SK-N-MC (cell line): Measurements from ENCODE around the gene KRT15.

Experiments
- EZH2 ChIP-seq: fragments of 200-600 bp; sonication (generic); IDR thresholded peaks from one replicate; pipeline ENCODE4 v1.6.1; 2017; ENCODE audit warnings: antibody characterized with exemption
- FOXP2 ChIP-seq: optimal IDR thresholded peaks from 2 replicates; pipeline ENCODE3; 2011; ENCODE audit warnings: mild to moderate bottlenecking, moderate library complexity; ENCODE audit not compliant: insufficient read depth; ENCODE audit errors: extremely low read length, control extremely low read depth
- POLR2AphosphoS5 ChIP-seq: IDR thresholded peaks from 2 replicates; pipeline ENCODE4 v1.6.1; 2012; ENCODE audit warnings: mild to moderate bottlenecking, low read depth, low read length, borderline replicate concordance

DNA sequence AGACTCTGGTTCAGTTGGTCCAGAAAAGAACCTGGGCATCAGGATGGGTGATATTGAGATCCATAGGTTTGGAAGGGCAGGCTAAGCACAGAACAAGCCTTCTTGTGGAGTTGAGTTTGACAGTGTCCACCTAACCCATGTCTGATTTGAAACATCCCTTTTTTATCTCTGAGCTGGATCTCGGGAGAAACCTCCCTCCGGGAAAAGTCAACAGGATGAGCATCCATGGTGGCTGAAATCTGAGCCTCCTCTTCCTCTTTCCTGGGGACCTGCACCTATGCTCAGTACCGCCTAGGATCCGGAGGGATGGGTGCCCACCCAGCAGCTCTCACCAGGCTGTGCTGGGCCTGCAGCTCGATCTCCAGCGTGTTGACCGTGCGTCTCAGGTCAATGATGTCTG lies 54.9 kb downstream of the KRT15 start:
- TF ChIP-seq FOXP2 (no peak), EZH2 (no peak), POLR2AphosphoS5 (no peak)
